GM18870 (cell line): Measurements from ENCODE around the gene CLDN24.
"Not testable (repeated sequence)": the region's sequence is repeated elsewhere in the genome, so short reads cannot be mapped to it uniquely, and the experiment has no call there.

Experiments
- ATAC-seq: cut with Tn5 transposase; IDR thresholded peaks from one replicate; pipeline ENCODE4 v1.9.1; 2021; ENCODE audit warnings: moderate library complexity; ENCODE audit not compliant: unreplicated experiment

CLDN24 gene

GRCh38 chr4:183347566-183347965 is 25.3 kb upstream of the CLDN24 start:
- no peak for ATAC-seq

DNA sequence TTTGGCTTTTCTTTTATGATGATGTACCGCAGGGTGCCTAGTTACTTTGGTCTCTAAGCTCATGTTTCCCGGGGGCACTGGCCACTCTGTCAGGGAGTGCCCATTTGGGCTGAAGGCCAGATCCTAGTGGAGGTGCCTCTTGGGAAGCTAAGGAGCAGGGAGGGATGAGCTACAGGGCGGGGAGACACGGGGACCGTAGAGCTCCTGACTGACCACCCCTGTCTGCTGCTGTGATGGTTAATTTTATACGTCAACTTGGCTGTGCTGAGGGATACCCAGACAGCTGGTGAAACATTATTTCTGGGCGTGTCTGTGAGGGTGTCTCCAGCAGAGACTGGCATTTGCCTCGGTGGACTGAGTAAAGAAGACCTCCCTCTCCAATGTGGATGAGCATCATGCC is 24.9 kb upstream of the CLDN24 start:
- no peak for ATAC-seq

- ATAC-seq = no peak
Observed at GRCh38 chr4:183345261-183345660, 23.0 kb upstream of the CLDN24 start.

DNA sequence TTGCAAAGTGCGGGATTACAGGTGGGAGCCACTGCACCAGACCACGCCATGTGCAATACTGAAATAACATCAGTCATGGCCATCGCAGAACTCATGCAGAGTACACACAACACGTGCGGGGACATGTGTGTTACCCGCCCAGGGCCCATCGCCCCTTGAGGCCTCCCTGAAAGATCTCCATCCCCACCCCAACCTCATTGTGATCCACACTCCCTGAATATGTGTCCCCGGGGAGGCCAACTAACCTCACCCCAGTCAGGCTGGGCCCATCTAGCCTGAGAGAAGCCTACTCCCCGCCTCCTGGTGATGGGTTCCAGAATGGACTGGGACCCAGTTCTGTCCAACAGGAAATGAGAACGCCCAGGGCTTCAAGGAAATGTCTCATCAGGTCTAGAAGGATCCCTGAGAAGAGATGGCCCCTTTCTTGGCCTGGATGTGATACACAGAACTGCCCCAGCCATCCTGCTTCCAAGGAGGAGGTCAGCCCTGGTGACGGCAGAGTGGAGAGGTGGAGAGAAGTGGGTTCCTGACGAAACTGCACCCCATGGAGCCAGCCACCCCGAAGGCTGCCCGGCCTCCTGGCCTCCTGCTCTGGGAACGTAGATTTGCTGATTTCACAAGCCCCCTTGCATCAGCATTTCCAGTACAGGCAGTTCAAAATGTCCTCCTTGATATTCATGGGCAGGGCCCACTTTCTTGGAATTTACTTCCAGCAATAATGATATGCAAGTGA is 22.5 kb upstream of the CLDN24 start:
- ATAC-seq = no peak

DNA sequence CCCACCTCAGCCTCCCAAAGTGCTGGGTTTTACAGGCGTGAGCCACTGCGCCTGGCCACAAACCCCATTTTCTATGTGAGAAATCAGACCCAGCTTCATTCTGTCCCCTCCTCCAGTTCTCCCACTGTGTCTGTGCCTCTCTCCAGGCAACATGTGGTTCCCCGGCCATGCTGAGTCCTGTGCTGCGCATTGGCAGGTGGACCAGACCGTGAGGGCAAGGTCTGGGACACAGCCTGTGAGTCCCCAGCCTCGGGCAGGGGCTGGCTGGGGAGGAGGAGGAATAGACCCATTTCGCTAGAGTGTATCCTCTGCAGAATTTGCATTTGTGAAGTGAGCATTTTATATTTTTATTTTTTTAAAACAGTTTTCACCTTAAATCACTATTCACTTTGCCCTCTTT is 21.5 kb upstream of the CLDN24 start:
- no peak for ATAC-seq

DNA sequence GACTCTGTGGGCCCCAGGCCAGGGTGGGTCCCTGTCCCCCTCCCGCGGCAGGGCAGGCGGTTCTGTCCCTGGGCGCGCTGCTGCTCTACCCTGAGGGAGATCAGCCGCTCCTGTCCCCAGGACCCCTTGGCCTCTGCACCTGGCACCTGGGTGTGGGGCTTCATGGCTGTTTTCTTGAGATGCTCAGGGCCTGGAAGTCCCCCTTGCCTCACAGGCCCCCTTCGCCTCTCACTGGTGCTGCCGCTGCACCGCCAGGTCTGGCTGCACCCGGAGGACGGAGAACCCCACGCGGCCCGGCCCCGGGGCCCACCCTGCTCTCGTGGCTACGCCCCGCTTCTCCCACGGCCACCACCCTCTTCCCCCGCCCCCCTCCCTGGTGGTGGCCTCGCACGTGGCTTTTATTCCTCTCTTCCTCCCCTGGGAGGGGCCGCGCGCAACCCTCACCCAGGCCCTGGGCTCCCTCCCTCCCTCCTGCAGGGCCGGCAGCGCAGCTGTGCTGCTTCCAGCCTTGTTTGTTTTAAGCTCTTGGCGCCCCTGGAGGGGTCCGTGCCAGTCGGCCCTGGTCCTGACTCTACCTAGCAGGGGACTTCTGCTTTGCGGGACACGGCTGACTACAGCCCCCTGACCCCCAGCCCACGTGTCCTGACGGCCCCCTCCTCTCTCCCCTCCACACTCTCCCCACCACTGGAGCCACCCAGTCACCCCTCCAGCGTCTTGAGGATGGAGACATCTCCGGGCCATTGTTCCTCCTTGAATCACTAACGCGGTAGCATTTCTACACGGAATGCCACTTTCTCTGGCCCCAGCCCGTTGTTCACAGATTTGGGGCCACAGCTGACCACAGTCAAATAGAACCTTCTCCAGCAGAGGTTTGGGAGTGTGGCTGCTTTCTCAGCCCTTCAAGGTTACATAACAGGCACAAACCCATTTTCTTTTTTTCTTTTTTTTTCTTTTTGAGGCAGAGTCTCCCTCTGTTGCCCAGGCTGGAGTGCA is 20.6 kb upstream of the CLDN24 start:
- ATAC-seq = no peak

- no peak for ATAC-seq
Observed at GRCh38 chr4:183337833-183338232, 15.6 kb upstream of the CLDN24 start.

DNA sequence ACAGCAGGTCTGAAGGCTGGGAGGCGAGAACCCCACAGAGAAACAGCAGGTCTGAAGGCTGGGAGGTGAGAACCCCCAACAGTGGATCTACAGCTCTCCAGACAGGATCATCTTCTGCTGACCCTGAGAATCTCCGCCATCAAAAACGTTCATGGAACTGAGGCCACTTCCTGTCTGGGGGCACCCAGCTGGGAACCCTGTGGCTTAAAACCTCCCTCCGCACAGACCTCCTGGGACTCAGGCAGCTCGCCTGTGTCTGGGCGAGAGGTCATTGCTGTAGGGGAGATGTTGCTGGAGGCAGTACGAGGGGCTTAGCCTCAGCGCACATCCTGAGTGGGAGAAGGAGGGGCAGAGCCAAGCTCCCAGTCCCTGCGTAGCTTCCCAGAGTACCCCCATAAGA is 15.1 kb upstream of the CLDN24 start:
- ATAC-seq = no peak

- ATAC-seq = no peak
Observed at GRCh38 chr4:183335369-183335940, 13.2 kb upstream of the CLDN24 start.

DNA sequence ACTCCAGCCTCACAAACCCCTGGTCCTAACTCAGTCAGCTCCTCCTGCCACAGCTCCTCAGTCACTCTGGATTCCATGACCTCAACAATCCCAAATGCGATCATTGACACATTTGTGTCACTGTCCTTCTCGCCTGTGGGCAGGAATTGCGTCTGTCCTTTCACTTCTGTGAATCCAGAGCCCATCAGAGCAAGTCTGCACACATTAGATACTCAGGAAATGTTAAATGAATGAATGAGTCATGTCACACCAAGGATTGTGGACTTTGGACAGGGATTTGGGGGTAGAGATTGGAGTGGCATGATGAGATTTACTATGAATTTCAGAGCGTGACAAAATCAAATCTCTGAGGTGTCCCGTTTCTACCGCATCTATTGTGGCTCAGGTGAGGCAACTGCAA is 11.8 kb upstream of the CLDN24 start:
- ATAC-seq = no peak

DNA sequence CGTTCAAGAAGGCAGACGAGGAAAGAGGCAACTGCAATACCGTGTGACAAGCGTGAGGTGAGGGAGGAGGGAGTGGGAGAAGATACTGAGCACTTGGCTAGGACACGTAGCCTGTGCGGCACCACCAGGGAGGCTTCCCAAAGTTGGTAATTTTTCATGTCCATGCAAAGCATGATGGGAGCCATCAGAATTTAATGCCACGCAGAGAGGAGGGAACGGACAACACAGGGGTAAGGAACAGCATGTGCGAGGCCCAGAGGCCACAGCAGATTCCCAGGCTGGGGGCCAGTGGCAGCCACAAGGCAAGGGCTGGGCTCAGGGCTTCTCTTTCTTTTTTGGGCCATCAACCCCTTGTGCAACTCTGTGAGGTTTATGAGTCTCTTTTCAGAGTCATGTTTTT is 11.0 kb upstream of the CLDN24 start:
- no peak for ATAC-seq

DNA sequence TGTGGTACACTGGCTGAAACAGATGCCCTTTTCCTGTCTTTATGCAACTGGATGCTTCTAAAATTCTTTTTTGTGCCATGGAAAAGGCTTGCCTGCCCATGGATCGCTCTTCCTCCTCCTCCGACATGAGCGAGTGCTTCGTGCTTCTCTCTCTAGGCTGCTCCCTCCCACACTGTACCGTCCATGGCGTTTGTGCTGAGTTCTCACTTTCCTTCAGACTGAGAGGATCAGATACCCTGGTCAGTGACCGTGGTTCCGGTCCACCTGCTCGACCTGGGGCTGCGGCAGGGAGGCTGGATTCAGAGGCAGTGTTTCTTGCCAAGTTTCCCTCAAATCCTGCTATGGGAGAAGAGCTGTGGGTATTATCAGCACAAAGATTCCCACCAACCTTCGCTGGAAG is 10.2 kb upstream of the CLDN24 start:
- ATAC-seq = no peak

- ATAC-seq = no peak
Observed at GRCh38 chr4:183330841-183331240, 8.6 kb upstream of the CLDN24 start.

DNA sequence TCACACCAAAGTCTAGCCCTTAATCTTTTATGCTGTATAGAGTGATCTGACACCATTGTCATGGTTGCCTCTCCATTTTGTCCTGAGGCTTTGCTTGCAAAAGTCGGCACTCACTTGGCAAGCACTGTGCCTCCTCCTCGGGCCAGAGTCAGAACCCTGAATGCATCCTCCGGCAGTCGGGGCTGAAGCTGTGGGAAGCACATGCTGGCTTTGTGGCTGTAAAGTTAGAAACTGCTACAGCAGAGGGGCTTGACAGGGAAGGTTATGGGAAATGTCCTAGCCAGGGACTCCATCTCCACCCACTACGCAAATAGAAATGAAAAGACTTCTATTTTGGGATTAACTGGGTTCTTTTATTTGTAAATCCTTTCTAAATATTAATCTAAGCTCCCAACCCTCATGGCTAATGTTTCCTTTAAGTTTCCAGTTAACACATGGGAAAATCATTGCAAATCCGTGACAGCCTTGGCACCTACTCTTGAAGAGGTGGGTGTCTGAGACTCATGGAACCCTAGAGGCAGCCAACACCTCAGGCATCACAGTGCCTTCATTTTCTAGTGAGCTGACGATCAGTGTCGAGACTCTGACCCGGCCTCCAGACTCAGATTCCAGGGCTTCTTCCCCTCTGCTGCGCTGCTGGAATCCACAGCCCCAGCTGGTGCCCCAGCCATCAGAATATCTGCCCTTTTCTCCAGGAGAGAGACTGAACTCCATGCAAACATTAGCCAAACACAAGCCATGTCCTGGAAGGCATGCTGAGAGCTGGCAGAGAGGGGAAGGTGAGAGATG is 7.9 kb upstream of the CLDN24 start:
- no peak for ATAC-seq

DNA sequence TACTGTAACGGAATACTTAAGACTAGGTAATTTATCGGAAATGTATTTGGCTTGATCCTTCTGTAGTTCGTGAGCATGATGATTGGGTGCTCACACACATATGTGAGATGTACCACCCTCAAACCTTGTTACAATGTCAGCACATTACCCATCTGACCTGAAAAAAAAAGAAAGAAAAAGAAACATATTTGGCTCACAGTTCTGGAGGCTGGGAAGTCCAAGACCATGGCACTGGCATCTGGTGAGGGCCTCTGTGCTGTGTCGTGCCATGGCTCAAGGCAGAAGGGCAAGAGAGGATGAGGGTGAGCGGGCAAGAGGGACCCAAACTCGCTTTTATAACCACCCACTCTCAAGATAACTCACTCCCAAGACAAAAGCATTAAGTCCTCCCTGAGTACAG is 7.0 kb upstream of the CLDN24 start:
- no peak for ATAC-seq

DNA sequence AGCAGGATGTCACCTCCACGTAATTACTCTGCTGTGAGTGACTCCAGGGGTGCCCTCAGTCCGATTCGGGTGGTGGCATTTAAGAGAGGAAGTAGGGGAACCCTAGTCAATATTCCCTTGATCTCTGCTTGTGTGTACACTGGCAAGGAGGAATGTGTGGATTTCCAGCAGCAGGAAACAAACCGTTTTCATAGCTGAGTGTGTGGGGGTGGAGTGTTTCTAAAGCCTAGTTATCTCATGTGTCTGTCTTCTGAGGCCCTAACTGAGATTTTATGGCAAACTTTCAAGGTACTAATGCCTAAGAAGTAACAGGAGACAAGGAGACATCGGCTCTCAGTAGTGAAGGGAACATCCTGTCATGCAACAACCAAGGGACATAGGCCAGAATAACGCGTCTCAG is 6.6 kb upstream of the CLDN24 start:
- ATAC-seq = no peak

GRCh38 chr4:183327827-183328226 is 5.6 kb upstream of the CLDN24 start:
- no peak for ATAC-seq

DNA sequence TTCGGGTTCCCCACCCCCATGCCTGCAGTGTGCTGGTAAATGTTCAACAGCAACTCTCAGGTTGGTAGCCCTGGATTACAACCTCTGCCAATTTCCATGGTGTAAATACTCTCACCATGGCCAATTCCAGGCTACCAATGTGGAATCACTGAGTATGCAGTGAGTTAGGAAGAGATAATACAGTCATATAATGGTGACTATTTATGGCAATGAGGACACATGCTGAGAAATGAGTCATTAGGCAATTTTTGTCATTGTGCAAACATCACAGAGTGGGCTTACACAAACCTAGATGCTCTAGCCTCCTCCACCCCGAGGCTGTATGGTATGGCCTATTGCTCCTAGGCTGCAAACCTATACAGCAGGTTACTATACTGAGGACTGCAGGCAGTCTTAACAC is 4.6 kb upstream of the CLDN24 start:
- no peak for ATAC-seq

DNA sequence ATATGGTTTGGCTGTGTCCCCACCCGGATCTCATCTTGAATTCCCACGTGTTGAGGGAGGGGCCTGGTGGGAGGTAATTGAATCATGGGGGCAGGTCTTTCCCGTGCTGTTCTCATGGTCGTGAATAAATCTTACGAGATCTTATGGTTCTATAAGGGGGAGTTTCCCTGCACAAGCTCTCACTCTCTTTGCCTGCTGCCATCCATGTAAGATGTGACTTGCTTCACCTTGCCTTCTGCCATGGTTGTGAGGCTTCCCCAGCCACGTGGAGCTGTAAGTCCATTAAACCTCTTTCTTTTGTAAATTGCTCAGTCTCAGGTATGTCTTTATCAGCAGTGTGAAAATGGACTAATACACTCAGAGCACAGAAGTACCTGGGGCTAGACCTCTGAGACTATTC is 4.2 kb upstream of the CLDN24 start:
- not testable (repeated sequence) for ATAC-seq

DNA sequence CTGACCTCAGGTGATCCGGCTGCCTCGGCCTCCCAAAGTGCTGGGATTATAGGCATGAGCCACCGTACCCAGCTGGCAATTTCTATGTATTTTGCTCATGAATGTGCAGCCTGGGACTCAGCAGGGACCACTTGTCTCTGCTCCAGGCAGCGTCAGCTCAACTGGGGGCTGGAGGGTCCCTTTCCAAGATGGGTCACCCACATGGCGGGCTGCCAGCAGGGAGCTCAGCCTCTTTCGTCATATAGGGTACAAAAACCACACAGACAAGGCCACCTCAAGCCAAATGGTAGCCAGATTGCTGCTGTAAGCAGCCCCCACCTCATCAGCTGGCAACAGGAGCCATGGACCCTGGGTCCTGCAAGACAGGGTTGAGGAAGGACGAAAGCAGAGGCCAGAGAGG is 2.4 kb upstream of the CLDN24 start:
- no peak for ATAC-seq

DNA sequence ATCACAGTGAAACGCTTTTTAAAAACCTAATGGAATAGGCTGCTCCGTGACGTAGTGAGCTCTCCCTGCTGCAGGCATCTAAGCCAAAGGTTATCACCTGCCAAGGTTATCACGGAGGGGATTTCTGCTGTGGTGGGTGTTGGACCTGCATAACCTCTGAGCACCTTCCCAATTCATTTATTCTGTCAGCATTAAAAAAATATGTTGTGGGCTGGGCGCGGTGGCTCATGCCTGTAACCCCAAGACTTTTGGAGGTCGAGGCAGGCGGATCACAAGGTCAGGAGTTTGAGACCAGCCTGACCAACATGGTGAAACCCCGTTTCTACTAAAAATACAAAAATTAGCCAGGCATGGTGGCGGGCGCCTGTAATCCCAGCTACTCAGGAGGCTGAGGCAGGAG is 1.8 kb upstream of the CLDN24 start:
- ATAC-seq = not testable (repeated sequence)
